Mesothelial cell of epicardium (in vitro differentiated cells): ENCODE data around the gene SNX1. TPM values are rescaled to one million over a fixed set of nuclear protein-coding genes. Genes with fewer than 3 reads are reported as not detected.

Experiments used
- DNase-seq, 2 experiments: peaks; one replicate each; pipeline ENCODE4 v3.0.0; 2021; ENCODE audit warnings: low spot score in 2 of 2; ENCODE audit not compliant: unreplicated experiment in 2 of 2
- H3K27ac Mint-ChIP-seq: 2 replicates; pipeline ENCODE4 v1.8.0; 2021; ENCODE audit warnings: mixed read lengths
- H3K27me3 Mint-ChIP-seq: 2 replicates; pipeline ENCODE4 v1.8.0; 2021; ENCODE audit warnings: low read depth, mixed read lengths
- H3K36me3 Mint-ChIP-seq: 2 replicates; pipeline ENCODE4 v1.8.0; 2021; ENCODE audit warnings: mixed read lengths
- H3K4me1 Mint-ChIP-seq: 2 replicates; pipeline ENCODE4 v1.8.0; 2021; ENCODE audit warnings: mixed read lengths
- H3K4me3 Mint-ChIP-seq: 2 replicates; pipeline ENCODE4 v1.8.0; 2021; ENCODE audit warnings: mild to moderate bottlenecking, moderate library complexity, mixed read lengths
- H3K9me3 Mint-ChIP-seq: 2 replicates; pipeline ENCODE4 v1.8.0; 2021; ENCODE audit warnings: mixed read lengths
- CTCF ChIP-seq: fragments of 200-600 bp; sonication (generic); IDR thresholded peaks from one replicate; pipeline ENCODE4 v1.5.0; 2021; ENCODE audit warnings: antibody characterized with exemption; ENCODE audit not compliant: unreplicated experiment
- total RNA-seq: library from RNA; stranded (reverse); gene quantifications from 3 replicates; pipeline ENCODE4 v1.2.1, GENCODE V29; 2021

Gene SNX1
- total RNA-seq, 1 donor from 2014 or later = 93.6 TPM

DNA sequence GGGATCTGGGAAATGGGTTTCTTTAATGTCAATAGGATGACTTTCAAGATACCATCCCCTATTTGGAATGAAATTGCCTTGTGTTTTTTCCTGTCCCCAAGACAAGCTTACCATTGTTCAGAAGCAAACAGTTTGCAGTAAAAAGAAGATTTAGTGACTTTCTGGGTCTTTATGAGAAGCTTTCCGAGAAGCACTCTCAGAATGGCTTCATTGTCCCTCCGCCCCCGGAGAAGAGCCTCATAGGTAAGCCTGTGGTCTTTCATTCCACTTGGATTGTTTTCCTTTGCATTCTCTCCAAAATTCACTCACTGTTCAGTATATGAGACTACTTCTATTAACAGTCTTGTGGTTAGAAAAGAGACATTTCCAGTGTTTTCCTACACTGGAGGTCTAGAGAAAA, 30.2 kb downstream of the SNX1 start:
- DNase-seq = no peak
- H3K27me3 Mint-ChIP-seq = no peaks in the 10 kb centered on the region
- no peak overlapping the region for H3K4me3 Mint-ChIP-seq
- H3K9me3 Mint-ChIP-seq = no peaks in the 10 kb centered on the region
- H3K4me1 Mint-ChIP-seq = no peaks in the 10 kb centered on the region
- no peak overlapping the region for H3K27ac Mint-ChIP-seq
- no peak for TF ChIP-seq CTCF
- H3K36me3 Mint-ChIP-seq = peaks cover 40% of the 10 kb centered on the region

DNA sequence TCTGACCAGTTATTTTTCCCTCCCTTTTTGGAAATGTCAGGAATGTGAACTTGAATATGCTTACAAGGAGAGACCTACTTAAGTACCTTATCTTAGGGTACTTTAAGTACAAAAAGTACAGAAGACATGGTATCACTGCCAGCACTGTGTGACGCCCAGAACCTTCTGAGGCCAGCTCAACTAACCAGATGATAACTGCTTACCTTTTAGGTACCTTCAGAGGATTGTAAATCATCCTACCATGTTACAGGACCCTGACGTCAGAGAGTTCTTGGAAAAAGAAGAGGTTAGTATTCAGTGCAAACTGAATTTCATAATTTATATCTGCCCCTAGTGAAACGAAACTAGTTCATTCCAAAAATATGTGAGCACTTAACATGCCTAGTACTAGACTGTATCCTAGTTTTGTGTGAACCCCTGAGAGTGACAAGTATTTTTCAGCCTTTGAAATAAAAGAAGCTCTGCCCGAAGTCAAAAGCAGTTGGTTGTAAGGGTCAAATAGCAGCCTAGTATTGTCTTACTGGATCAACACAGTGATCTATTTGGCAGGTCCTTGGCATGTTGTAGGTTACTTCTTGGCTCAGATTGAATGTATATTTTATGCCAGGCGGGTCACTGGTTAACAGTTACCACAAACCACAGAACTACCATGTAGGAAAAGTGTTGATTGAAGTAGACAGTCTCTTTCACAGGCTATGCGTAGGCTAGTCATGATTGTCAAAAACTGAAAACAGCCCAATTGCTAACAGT, 31.9 kb downstream of the SNX1 start:
- H3K36me3 Mint-ChIP-seq = peaks cover 45% of the 10 kb centered on the region
- H3K9me3 Mint-ChIP-seq = no peaks in the 10 kb centered on the region
- TF ChIP-seq CTCF = no peak
- no peak overlapping the region for H3K4me3 Mint-ChIP-seq
- no peak for DNase-seq
- H3K4me1 Mint-ChIP-seq = no peaks in the 10 kb centered on the region
- H3K27ac Mint-ChIP-seq = no peak overlapping the region
- no peaks in the 10 kb centered on the region for H3K27me3 Mint-ChIP-seq

- Mint-ChIP-seq H3K4me1 (no peaks in the 10 kb centered on the region), H3K36me3 (peaks cover 42% of the 10 kb centered on the region), H3K9me3 (no peaks in the 10 kb centered on the region), H3K27me3 (no peaks in the 10 kb centered on the region), H3K4me3 (no peak overlapping the region), H3K27ac (no peak overlapping the region)
- no peak for TF ChIP-seq CTCF
- DNase-seq = no peak
Measured at GRCh38 chr15:64130159-64130558, 34.4 kb downstream of the SNX1 start.

- Mint-ChIP-seq H3K27ac (no peak overlapping the region), H3K27me3 (no peaks in the 10 kb centered on the region), H3K36me3 (peaks cover 37% of the 10 kb centered on the region), H3K4me1 (no peaks in the 10 kb centered on the region), H3K4me3 (no peak overlapping the region), H3K9me3 (no peaks in the 10 kb centered on the region)
- TF ChIP-seq CTCF = no peak
- DNase-seq = no peak
Measured at GRCh38 chr15:64131547-64131946, 35.8 kb downstream of the SNX1 start.

GRCh38 chr15:64132217-64132616, 36.4 kb downstream of the SNX1 start:
- Mint-ChIP-seq H3K4me3 (no peak overlapping the region), H3K27me3 (no peaks in the 10 kb centered on the region), H3K36me3 (peaks cover 39% of the 10 kb centered on the region), H3K9me3 (no peaks in the 10 kb centered on the region), H3K4me1 (no peaks in the 10 kb centered on the region), H3K27ac (no peak overlapping the region)
- DNase-seq = no peak
- TF ChIP-seq CTCF = no peak
